NOMO-1 (cell line): ENCODE measurements around the gene BSG.

Experiments
- DNase-seq, 2 experiments: peaks; one replicate each; lab custom pipeline; 2025; ENCODE audit not compliant: unreplicated experiment in 2 of 2; lab: John Stamatoyannopoulos, UW

BSG gene

DNA sequence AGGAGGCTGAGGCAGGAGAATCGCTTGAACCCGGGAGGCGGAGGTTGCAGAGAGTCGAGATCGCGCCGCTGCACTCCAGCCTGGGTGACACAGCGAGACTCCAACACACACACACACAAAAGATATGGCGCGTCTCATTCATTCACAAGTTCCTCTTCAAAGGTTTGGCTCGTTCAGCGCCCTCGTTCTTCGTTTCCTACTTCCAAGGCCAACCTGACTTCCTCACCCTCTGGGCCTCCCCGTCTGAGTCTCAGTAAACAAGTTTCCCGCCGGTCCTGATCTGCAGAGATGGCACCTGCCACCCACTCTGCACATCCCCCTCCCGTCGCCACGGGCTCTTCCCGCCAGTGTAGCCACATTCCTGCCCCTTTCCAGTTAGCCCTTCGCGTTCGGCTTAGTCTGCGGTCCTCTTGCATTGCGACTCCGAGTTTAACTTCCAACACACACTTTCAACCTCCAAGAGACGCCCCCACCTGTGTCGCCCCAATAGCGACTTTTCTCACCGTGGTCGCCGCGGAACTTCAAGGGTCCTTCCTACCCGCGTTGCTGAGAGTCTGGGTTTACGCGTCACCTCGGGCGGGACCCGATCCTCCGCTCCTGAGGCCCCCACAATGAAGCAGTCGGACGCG, 1.3 kb upstream of the BSG start:
- DNase-seq, result peak; percentile 61 to 76

DNA sequence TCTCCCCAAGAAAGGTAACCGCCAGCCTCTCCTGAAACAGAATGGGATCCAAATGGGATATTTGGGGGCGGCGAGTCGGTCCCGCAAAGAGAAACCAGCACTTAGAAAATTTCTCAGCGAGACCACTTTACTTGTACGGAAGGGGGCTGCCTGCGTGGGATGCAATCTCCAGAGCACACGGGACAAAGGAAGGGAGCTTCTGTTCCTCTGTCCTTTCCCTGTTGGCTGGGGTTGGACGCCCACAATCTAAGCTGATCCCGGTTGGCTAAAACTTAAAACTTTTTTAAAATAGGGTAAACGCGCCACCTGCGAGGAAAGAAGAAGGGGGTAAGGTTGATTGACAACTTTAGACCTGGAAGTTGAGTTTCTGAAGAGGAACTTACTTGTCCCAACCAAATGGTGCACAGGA, 826 bp upstream of the BSG start:
- peak; percentile 55 to 67 for DNase-seq

GRCh38 chr19:572743-573518, 535 bp downstream of the BSG start:
- no peak for DNase-seq

- no peak for DNase-seq
Measured at GRCh38 chr19:573519-573825, 1.1 kb downstream of the BSG start.

DNA sequence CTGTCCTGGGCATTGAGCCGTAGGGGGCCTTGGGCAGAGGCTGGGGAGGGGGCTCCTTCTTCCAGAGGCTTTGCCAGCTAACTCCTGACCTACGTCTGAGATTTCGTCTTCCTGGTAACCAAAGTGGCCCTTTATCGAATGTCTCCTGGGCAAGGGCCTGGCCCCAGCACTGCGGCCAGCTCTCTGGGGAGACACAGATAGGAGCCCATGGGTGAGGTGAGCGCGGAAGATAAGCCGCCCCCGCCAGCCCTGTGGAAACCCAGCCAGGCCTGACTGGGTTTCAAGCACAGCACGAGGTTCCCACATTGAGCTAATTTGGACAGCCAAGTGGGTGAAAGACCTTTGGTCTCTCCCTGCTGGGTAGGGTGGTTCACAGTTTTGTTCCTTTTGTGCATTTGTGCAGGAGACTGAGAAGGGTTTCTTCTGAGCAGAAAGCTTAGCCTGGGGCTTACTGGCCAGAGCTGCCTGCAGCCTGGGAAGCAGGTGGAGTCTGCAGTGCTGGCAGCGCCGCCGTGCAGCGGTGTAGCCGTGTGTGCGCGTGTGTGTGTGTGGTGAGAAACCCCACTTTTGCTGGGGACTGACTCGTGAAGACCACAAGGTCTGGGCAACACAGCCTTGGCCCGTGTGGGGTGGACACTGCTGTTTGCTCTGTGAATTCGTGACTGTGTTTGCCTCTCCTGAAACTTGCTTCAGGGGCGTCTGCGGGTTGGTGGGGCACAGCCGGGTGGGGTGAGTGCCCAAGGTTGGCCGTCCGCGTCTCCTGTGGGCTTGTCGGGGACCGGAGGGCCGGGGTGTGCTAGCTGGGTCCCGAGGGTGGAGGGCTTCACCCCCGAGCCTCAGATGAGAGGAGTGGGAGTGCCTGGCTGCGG, 2.5 kb downstream of the BSG start:
- DNase-seq, result no peak

DNA sequence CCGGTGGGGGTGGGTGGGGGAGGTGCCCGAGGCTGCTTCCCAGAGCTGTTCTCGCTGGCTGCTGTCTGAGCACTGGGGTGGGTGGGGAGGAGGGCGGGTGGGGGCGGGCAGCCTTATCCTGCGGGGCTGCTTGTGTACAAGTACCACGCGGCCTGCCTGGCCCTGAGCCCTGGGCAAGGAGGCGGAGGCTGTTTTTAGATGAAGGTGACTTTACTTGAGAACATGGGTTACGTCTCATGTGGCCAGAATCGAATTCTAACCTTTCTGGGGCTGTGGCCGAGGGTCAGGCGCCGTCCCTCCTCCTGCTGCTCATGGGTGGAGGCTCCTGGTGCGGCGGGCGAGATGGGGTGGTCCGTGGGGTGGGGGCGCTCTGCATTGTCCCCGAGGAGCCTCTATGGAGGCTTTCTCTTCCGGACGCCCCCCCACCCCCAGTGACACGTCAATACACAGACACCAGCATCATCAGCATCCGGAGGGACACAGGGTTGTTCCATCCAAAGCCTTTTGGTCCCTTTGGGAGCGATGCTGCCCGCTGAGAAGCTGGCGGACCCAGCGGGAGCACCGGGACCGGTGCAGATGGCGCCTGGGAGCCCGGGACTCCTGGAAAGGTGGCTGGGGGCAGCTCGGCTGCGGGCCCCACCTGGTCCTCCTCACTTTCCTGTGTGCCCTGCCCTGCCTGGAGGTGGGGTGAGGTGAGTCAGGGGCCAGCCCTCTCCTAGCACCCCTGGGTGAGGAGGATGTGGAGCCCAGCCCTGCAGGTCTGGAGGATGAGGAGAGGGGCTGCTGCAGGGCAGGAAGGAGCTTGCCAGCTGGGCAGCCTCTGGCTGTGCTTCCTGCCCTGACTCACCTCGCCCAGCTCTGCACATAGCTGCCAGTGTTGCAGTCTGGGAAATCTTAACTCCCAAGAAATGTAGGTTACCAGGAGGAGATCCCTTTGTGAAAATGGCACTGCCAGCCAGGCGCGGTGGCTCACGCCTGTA, 3.4 kb downstream of the BSG start:
- DNase-seq, result no peak

- DNase-seq, result no peak
Measured at GRCh38 chr19:576768-577438, 4.5 kb downstream of the BSG start.

- DNase-seq, result no peak
Measured at GRCh38 chr19:577439-578392, 5.3 kb downstream of the BSG start.

DNA sequence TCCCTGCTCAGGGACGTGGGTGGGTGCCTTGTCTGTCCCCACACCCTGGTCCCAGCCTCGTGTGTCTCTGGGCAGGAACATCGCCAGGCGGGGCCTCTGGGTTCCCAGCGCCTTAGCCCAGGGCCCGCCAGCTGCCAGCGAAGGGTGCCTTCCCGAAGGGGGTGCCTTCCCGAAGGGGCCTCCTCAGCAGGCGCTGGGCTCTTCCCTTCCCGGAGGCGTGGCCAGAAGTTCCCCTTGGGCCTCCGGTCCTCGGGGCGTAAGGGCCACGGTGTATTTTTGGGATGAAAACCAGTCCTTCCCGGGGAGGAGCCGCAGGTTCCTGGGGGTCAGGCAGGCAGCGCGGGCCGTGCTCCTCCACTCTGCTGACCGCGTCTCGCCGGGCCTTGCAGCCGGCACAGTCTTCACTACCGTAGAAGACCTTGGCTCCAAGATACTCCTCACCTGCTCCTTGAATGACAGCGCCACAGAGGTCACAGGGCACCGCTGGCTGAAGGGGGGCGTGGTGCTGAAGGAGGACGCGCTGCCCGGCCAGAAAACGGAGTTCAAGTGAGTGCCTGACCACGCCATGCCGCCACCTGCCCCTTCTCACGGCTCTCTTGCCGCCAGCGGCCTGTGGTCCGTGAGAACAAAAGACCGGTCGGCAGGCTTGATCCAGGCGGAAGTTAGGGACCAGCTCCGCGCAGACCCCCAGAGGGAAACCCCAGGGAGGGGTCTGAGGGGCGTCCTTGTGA, 6.9 kb downstream of the BSG start:
- no peak for DNase-seq

DNA sequence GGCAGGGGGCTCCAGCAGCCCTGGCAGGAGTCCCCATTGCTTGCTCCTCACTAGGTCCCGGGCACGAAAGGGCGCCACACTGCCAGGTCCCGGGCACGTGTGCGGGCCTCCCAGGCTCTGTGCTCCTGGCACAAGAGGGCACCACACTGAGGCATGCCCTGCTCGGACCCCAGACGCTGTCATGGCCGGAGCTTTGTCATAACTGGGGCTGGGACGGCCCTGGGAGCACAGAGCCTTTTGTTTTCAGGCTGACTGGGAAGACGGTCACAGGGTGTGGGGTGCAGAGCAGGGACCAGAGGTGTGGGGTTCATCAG, 7.4 kb downstream of the BSG start:
- no peak for DNase-seq

GRCh38 chr19:580274-580835, 8.0 kb downstream of the BSG start:
- no peak for DNase-seq

DNA sequence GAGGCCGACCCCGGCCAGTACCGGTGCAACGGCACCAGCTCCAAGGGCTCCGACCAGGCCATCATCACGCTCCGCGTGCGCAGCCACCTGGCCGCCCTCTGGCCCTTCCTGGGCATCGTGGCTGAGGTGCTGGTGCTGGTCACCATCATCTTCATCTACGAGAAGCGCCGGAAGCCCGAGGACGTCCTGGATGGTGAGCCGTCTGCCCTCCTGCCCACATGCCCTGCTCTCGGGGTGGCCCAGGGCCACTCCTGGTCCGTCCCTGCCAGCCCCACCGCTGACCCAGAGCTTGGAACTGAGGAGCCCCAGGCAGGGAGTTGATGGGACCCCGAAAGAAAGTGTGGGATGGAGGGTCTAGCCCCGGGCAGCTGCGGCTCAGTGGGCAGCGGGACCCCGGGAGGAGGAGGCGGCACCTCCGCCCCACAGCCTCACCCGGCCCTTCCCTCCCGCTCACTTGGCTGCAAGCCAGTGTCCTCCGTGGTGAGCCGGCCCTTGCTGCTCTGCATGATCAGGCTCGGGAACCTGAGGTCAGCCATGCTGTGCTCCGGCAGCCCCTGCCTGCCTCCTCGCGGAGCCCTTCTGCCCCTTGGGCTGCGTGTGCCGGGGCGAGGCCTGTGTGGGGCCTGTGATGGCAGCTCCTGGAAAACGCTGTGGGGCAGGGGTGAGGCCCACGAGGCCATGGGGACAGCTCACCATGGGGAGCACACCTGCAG, 9.2 kb downstream of the BSG start:
- DNase-seq, result no peak

GRCh38 chr19:582497-583197, 10.3 kb downstream of the BSG start:
- no peak for DNase-seq

DNA sequence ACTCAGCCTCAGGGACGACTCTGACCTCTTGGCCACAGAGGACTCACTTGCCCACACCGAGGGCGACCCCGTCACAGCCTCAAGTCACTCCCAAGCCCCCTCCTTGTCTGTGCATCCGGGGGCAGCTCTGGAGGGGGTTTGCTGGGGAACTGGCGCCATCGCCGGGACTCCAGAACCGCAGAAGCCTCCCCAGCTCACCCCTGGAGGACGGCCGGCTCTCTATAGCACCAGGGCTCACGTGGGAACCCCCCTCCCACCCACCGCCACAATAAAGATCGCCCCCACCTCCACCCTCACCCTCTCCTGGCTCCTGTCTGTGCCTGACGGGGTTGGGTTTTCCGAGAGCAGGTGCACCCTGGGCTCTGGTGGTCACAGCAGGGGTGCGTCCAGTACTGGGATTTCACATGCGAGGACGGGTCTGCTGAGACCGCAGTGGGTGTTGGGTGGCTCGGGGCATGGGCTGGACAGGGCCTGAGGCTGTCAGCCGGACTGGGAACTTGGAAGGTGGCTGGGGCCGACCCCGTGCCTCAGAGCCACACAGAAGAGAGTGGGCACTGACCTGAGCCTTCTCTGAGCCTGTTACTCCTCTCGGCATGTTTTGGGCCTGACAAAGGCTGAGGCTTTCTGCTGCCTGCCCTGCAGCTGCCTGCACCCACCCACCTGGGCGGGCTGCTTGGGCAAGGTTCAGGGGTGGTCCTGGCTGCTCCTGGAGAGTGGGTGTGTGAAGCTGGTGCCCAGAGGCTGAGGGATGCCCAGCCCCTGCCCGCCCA, 11.0 kb downstream of the BSG start:
- DNase-seq, result no peak

GRCh38 chr19:583968-584239, 11.5 kb downstream of the BSG start:
- no peak for DNase-seq

DNA sequence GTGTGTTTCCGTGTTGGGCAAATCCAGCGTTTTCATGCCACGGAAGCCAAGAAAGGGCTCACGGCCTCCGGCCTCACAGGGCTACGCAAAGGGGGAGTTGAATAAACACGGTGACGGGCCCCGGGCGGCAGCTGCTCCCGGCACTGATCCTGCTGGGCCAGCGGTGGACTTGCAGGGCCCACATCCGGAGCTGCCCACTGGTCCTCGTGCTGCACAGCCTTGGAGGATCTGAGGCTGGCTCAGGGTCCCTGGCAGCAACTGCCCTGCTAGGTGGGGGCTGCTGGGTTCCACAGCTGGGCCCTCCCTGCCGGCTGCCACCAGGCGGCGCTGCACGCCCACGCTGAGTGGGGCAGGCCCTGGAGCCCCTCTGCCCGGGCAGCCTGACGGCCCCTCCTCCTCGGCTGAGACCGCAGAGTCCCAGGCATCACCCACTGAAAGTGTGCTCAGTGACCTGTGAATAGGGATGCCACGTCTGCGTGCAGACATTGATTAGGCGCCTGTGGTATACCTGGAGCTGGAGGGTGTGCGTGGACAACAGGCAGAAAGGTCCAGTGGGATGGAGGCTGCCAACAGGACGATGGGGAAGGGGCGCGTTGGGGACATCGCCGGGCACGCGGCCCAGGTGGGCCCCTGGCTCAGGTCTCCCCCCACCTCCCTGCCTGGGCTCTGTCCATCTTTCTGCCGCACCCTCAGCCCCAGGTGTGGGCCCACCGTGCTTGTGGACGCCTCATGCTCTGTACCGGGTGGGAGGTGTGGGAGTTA, 12.0 kb downstream of the BSG start:
- no peak for DNase-seq
